ENCODE measurements around the gene CSTPP1.

GRCh38 chr11:47188259-47188658 is 251.7 kb downstream of the CSTPP1 start:
- TF ChIP-seq POLR2A (IDR thresholded peaks at IDR 0.05; ENCODE audit: low read depth) = no peak
- TF ChIP-seq CTCF (IDR thresholded peaks at IDR 0.05) = no peak
- no peak for TF ChIP-seq EP300 (IDR thresholded peaks at IDR 0.05)

All from esophagus muscularis mucosa (tissue), 4 donors.